ENCODE data around the gene ENOX1.

The ENOX1 gene

GRCh38 chr13:43669964-43670363 is 116.8 kb downstream of the ENOX1 start:
- no peak for DNase-seq (ENCODE audit: low read depth)

GRCh38 chr13:43669101-43669500 is 117.7 kb downstream of the ENOX1 start:
- no peak for DNase-seq (ENCODE audit: low read depth)

GRCh38 chr13:43666403-43666802 is 120.4 kb downstream of the ENOX1 start:
- DNase-seq (ENCODE audit: low read depth) = no peak

- DNase-seq (ENCODE audit: low read depth) = no peak
Measured at GRCh38 chr13:43665388-43665787, 121.4 kb downstream of the ENOX1 start.

- DNase-seq (ENCODE audit: low read depth) = peak; percentile 36
Measured at GRCh38 chr13:43664700-43665191, 122.0 kb downstream of the ENOX1 start.

- DNase-seq (ENCODE audit: low read depth) = peak; percentile 13
Measured at GRCh38 chr13:43663474-43664090, 123.2 kb downstream of the ENOX1 start.

- DNase-seq (ENCODE audit: low read depth) = no peak
Measured at GRCh38 chr13:43662976-43663375, 123.8 kb downstream of the ENOX1 start.

GRCh38 chr13:43661161-43661830 is 125.5 kb downstream of the ENOX1 start:
- DNase-seq (ENCODE audit: low read depth) = no peak

GRCh38 chr13:43657485-43657884 is 129.3 kb downstream of the ENOX1 start:
- no peak for DNase-seq (ENCODE audit: low read depth)

- DNase-seq (ENCODE audit: low read depth) = no peak
Measured at GRCh38 chr13:43653980-43654379, 132.8 kb downstream of the ENOX1 start.

GRCh38 chr13:43653395-43653794 is 133.4 kb downstream of the ENOX1 start:
- no peak for DNase-seq (ENCODE audit: low read depth)

- no peak for DNase-seq (ENCODE audit: low read depth)
Measured at GRCh38 chr13:43652760-43653159, 134.0 kb downstream of the ENOX1 start.

GRCh38 chr13:43650882-43651281 is 135.9 kb downstream of the ENOX1 start:
- DNase-seq (ENCODE audit: low read depth) = no peak

GRCh38 chr13:43648733-43649132 is 138.0 kb downstream of the ENOX1 start:
- no peak for DNase-seq (ENCODE audit: low read depth)

GRCh38 chr13:43647471-43647870 is 139.3 kb downstream of the ENOX1 start:
- no peak for DNase-seq (ENCODE audit: low read depth)

- no peak for DNase-seq (ENCODE audit: low read depth)
Measured at GRCh38 chr13:43640476-43640875, 146.3 kb downstream of the ENOX1 start.

GRCh38 chr13:43631106-43631505 is 155.7 kb downstream of the ENOX1 start:
- DNase-seq (ENCODE audit: low read depth) = no peak

- DNase-seq (ENCODE audit: low read depth) = peak; percentile 8
Measured at GRCh38 chr13:43629691-43630480, 156.9 kb downstream of the ENOX1 start.

- DNase-seq (ENCODE audit: low read depth) = no peak
Measured at GRCh38 chr13:43626994-43627393, 159.8 kb downstream of the ENOX1 start.

- no peak for DNase-seq (ENCODE audit: low read depth)
Measured at GRCh38 chr13:43614063-43614462, 172.7 kb downstream of the ENOX1 start.

GRCh38 chr13:43611281-43612273 is 175.2 kb downstream of the ENOX1 start:
- DNase-seq (ENCODE audit: low read depth) = peak; percentile 10
